CD4-positive, alpha-beta T cell treated with Interleukin-2 at 100 ng/mL for 4 hours (primary cell): Measurements from ENCODE around the gene BZW1.
"Not testable (repeated sequence)": the region's sequence is repeated elsewhere in the genome, so short reads cannot be mapped to it uniquely, and the experiment has no call there.

ENCODE experiments used
- DNase-seq: peaks from one replicate; pipeline ENCODE4 v3.0.0-alpha.2; 2020; ENCODE audit warnings: low spot score

The BZW1 gene

GRCh38 chr2:200791905-200792304 lies 19.8 kb upstream of the BZW1 start:
- DNase-seq, result no peak

- DNase-seq, result no peak
Observed at GRCh38 chr2:200794143-200794542, 17.6 kb upstream of the BZW1 start.

- no peak for DNase-seq
Observed at GRCh38 chr2:200795028-200795440, 16.7 kb upstream of the BZW1 start.

DNA sequence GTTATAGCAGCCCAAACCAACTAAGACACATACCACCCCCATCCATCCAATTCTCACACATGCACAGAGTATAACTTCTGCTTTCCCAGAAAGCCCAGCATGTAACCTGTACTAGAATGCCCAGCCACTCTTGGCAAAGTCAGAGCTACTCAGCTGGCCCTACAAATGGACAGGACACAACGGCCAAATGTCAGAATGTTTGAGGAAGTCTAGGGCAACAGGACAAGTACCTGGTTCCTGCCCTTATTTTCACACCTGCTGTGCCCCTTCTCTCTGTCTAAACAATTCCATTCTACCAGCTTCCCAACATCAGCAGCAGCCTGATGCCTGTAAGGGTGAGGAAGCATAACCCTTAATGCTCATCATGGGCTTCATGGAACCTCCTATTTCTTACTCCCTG lies 15.1 kb upstream of the BZW1 start:
- DNase-seq, result no peak

DNA sequence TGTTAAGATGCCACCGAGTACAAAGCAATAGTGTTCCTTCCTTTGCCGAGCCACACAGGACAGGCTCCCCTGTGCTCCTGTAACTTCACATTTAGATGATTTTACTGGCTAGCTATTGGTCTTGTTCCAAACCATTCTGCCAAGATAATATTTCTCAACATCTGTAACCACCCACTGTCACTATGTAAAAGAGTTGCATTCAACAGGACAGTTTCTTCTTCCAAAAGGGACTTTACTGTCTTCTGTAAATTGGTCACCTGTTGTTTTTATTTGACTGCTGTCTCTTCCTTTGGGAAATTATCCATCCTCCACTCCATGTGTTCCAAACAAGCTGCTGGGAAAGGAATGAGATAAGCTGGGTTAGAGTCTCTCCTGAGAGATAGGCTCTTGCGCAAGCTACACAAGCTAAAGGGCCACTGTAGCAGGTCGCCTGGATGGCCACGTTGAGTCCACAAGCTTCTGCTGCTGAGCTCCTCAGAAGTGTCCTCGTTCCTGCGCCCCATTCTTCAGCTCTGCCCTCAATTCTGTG lies 14.4 kb upstream of the BZW1 start:
- DNase-seq, result no peak

GRCh38 chr2:200798514-200798913 lies 13.2 kb upstream of the BZW1 start:
- no peak for DNase-seq

DNA sequence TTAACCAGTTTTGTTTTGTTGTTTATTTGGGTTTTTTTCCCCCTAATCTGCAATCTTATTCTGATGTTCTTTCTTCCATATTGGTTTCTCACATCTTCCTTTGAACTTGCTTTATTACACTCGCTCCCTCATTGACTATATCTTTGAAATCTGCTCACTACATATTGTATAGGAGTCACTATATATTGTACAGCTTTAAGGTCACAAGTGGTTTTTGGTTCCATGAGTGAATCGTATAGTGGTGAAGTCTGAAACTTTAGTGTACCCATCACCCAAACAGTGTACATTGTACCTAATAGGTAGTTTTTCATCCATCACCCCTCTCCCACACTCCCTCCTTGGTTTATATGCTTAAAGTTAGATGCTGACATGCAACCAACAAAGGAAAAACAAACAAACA lies 11.3 kb upstream of the BZW1 start:
- no peak for DNase-seq

DNA sequence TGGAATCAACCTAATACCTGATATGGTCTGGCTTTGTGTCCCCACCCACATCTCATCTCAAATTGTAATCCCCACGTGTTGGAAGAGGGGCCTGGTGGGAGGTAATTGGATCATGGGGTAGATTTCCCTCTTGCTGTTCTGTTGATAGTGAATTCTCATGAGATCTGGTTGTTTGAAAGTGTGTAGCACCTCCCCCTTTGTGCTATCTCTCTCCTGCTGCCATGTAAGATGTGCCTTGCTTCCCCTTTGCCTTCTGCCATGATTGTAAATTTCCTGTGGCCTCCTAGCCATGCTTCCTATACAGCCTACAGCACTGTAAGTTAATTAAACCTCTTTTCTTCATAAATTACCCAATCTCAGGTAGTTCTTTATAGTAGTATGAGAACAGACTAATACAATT lies 10.3 kb upstream of the BZW1 start:
- not testable (repeated sequence) for DNase-seq

- no peak for DNase-seq
Observed at GRCh38 chr2:200809506-200810251, 2.0 kb upstream of the BZW1 start.

DNA sequence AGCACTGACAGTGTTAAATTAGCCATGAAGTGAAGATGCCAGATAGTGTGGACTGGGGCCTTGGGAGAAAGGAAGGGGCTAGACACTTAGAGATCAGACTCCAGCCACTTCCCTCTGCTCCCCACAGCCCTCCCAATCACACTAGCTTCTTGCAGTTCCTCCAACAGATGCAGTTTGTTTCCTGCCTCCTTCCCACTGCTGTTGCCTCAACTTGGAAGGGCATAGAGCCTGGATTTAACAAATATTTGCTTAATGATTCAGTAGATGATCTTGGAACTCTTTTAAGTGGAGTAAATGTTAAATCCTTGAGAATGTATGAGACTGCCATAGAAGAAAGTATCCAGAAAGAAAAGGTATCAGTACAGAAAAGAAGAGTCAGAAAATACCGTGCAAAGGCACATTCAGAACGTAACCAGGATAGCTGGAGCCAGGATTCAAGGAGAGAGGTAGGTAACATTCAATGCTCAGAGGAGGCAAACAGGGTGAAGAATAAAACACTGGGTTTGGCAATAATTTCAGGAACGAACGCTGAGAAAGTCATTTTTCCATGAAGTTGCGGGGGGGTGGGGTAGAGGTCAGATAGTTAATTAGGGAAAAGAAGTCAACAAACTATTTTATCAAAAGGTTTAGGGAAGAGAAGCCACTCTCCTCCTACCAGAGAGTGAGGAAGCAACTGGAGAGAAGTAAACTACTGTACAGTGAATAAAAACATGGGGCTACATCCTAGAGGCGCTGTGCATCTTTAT lies 1.3 kb upstream of the BZW1 start:
- no peak for DNase-seq

DNA sequence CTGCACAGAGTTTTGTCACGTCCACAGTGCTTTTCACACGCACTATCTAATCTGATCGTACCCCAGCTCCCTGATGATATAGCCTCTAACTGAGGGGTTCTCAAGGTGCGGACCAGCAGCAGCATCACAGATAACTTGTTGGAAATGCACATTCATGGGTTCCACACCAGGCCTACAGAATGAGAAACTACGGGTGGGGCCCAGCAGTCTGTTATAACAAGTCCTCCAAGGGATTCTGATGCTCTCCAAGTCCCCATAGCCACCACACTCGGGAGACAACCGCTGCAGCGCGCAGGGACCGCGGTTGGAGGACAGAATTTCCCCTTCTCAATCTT lies 745 bp upstream of the BZW1 start:
- no peak for DNase-seq

GRCh38 chr2:200812122-200813022 lies 662 bp downstream of the BZW1 start:
- DNase-seq, result peak; percentile 55

DNA sequence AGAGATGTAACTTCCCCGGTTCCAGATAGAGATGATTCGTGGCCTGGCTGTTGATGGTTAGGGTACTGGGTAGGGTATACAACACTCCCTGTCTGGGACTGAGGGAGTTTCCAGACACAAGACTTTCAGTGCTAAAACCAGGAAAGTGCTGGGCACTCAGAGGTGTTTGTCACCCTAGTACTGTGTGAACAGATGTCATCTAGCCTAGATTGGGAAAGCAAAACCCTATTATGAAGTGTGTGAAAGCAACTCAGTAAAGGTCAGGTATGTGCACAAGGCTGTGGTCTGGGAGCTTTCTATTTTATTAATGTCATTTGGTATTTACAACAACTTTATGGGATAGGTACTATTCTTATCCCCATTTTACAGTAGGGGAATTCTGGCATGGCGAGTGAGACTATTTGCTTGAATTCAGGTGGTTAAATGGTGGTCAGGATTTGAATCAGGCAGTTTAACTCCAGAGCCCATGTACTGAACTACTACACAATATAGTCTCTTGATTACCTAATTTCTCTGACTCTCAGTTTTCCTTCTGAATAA lies 2.6 kb downstream of the BZW1 start:
- DNase-seq, result peak; percentile 18

DNA sequence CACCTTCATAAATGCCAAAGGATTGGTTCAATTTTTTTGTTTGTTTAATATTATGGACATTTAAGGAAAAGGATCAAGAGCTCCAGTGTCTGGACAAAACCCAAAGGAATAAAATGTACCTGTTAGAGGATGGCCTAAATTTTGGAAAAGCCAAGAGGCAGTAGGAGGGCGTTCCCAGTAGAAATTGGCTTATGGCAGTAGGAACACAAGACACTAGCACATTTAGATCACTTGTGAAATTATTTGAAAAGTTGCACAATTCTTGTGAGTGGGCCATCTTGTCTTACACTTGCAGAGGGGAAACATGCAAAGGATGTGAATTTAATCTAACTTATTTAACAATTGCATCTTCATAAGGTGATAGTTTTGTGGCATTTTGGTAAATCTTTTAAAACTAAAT lies 3.2 kb downstream of the BZW1 start:
- DNase-seq, result no peak

DNA sequence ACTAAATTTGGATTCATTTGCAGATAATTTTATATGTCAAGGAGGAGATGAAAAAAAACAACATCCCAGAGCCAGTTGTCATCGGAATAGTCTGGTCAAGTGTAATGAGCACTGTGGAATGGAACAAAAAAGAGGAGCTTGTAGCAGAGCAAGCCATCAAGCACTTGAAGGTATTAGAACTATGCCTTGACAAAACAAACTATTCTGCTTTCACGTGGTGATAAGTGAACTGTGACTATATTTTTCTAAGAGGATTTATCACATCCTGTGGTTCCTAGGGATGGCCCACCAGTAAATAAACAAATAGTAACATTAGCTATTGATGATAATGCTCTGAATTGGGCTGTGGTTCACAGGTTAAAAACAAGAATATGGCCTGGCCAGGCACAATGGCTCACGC lies 7.0 kb downstream of the BZW1 start:
- DNase-seq, result not testable (repeated sequence)

- DNase-seq, result no peak
Observed at GRCh38 chr2:200820573-200821234, 9.0 kb downstream of the BZW1 start.

DNA sequence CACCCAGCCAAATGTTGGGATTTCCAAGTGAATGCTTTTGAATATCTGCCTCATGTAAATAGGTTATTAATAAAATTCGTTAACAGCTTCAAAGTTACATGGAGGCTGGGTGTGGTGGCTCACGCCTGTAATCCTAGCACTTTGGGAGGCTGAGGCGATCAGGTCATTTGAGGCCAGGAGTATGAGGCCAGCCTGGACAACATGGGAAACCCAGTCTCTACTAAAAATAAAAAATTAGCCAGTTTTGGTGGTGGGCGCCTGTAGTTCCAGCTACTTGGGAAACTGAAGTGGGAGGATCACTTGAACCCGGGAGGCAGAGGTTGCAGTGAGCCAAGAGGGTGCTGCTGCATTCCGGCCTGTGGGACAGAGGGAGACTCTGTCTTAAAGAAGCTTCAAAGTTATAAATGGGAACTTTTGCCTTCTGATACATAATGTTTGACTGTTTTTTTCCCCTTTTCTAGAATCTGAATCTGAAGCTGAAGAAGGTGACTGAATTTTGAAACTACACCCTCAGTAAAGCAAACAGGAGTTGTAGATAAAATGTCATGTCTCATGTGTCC lies 10.1 kb downstream of the BZW1 start:
- no peak for DNase-seq

- DNase-seq, result no peak
Observed at GRCh38 chr2:200828104-200828503, 16.4 kb downstream of the BZW1 start.

DNA sequence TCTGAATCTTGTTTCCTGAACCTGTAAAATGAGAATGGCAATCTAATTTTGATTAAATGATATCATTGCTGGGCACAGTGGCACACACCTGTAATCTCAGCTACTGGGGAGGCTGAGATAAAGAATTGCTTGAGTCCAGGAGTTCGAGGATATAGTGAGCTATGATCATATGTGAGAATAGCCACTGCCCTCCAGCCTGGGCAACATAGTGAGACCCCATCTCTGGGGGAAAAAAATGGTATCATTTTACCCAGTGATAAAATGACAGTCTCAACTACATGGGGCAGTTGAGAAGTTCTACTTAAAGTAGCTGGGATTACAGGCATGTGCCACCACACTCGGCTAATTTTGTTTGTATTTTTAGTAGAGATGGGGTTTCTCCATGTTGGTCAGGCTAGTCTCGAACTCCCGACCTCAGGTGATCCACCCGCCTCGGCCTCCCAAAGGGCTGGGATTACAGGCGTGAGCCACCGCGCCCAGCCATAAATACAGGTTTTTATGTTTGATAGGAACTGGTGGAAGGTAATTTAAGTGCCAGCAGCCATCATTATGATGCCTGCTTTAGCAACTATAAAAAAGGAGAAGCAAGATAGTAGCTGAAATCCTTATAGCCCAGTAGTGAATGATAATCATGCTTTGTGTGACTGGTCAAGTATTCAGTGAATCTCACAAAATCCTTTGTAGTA lies 17.0 kb downstream of the BZW1 start:
- no peak for DNase-seq

- no peak for DNase-seq
Observed at GRCh38 chr2:200829258-200829655, 17.5 kb downstream of the BZW1 start.

- no peak for DNase-seq
Observed at GRCh38 chr2:200834701-200835100, 23.0 kb downstream of the BZW1 start.
